GM21717 (cell line): ENCODE results near the gene DLG2.
"Not testable (repeated sequence)": the region's sequence is repeated elsewhere in the genome, so short reads cannot be mapped to it uniquely, and the experiment has no call there.

Experiments used
- ATAC-seq: cut with Tn5 transposase; IDR thresholded peaks from one replicate; pipeline ENCODE4 v1.9.1; 2021; ENCODE audit warnings: mild to moderate bottlenecking, moderate library complexity; ENCODE audit not compliant: unreplicated experiment

The DLG2 gene

GRCh38 chr11:85247797-85248196, 379.3 kb downstream of the DLG2 start:
- no peak for ATAC-seq

DNA sequence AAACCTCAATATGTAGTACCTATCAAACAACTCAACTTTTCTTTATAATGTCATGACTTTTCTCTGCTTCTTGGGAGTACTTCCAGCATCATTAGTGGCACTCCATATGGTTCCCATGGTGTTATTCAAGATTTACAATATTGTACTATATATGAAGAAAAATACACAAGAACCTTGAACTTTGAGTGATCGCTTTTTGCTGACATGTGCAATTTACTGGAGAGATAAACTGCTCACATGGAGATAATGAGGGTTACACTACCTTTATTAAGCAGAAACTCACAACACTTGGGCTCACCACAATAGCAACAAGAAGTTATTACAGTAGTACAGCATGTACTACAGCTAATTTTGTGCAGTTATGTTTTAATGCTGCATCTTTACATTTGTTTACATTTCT, 388.2 kb downstream of the DLG2 start:
- ATAC-seq: no peak

- not testable (repeated sequence) for ATAC-seq
These were observed 389.1 kb downstream of the DLG2 start for GRCh38 chr11:85238038-85238437.

DNA sequence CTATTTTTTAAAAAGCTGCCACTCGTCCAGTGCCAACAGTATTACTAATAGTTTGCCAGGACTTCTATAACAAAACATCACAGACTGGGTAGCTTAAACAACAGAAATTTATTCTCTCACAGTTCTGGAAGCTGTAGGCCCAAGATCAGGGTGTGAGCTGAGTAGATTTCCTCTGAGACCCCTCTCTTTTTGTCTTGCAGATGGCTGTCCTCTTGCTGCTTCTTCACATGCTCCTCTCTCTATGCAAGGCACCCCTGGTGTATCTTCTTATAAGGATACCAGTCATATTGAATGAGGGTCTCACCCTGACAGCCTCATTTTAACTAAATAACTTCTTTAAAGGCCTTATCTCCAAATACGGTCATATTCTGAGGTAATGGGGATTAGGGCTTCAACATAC, 390.9 kb downstream of the DLG2 start:
- no peak for ATAC-seq

- ATAC-seq: no peak
These were observed 394.6 kb downstream of the DLG2 start for GRCh38 chr11:85232559-85232958.

GRCh38 chr11:85231588-85231987, 395.6 kb downstream of the DLG2 start:
- ATAC-seq: no peak

DNA sequence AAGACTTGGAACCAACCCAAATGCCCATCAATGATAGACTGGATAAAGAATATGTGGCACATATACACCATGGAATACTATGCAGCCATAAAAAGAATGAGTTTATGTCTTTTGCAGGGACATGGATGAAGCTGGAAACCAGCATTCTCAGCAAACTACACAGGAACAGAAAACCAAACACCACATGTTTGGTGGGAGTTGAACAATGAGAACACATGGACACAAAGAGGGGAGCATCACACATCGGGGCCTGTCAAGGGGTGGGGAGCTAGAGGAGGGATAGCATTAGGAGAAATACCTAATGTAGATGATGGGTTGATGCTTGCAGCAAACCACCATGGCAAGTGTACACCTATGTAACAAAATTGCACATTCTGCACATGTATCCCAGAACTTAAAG, 397.4 kb downstream of the DLG2 start:
- not testable (repeated sequence) for ATAC-seq

DNA sequence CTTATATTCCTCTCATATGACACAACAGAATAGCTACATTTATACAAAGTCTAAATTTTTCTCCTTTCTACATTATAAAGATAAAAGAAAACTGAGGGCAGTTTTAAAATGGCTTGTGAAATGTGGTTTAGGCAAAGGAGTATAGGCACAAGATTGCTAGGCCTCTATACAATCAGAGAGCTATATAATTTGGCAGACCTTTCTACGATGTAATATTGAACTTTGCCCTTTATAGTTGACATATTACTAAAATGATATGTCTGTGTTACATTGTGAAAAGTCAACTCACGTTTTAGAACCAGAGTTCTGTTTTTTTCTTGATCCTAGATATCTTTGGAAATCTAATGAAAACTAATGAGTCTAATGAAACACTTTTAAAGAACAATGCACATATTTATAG, 430.2 kb downstream of the DLG2 start:
- no peak for ATAC-seq

- no peak for ATAC-seq
These were observed 431.2 kb downstream of the DLG2 start for GRCh38 chr11:85195934-85196333.

GRCh38 chr11:85187992-85188391, 439.2 kb downstream of the DLG2 start:
- ATAC-seq: no peak

- no peak for ATAC-seq
These were observed 442.4 kb downstream of the DLG2 start for GRCh38 chr11:85184721-85185120.

- ATAC-seq: peak; percentile 80
These were observed 444.4 kb downstream of the DLG2 start for GRCh38 chr11:85182441-85183387.

DNA sequence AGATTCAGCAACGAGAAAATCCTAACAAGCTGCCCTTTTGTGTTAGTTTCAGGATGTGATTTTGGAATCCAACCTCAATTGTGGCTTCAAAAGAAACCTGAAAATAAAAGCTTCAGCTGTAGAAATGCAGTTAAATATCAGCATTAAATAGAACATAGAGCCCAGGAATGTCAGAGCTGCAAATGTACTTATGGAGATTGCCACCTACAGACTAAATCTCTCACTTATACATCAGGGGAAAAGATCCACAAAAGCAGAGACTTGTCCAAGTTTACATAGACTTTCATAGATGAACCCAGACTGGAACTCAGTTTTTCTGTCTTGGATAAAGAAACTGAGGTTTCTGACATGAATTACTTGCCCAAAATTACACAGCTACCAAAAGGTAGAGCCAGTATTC, 446.6 kb downstream of the DLG2 start:
- no peak for ATAC-seq

GRCh38 chr11:85171648-85172257, 455.4 kb downstream of the DLG2 start:
- no peak for ATAC-seq

GRCh38 chr11:85170184-85170583, 457.0 kb downstream of the DLG2 start:
- ATAC-seq: no peak

GRCh38 chr11:85167471-85167870, 459.7 kb downstream of the DLG2 start:
- no peak for ATAC-seq

DNA sequence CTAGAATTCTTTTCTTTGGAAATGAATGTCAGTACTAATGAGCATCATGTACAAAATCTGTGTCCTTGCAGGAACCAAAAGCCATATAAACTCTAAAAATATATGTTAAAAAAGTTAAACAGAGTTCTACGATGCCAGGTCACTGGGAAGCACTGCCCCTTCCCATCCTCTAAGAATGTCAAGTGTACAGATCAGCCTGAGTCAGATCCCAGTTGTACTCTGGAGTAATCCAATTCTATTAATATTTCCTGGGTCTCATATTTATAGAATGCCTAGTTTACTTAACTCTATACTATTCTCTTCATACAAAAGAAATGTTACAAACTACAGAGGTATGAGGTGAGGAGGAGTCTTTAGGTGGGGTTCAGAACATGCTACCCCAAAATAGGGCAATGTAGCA, 460.1 kb downstream of the DLG2 start:
- no peak for ATAC-seq

DNA sequence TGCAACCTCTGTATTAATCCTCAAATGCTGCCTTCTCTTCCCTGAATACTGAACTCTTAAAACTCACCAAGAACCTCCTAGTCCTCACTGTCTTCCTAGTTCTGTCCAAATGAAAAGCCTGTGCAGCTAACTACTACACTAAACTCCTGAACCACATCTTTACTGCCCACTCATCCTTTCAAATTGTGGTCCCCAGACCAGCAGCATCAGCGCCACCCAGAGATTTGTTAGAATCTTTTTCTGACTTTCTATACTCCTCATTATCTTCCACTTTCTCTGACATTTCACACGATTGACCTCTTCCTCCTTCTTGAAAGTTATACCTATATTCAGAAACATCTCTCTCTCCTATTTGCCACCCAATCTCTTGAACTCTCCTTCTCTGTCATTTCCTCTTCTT, 461.3 kb downstream of the DLG2 start:
- no peak for ATAC-seq

DNA sequence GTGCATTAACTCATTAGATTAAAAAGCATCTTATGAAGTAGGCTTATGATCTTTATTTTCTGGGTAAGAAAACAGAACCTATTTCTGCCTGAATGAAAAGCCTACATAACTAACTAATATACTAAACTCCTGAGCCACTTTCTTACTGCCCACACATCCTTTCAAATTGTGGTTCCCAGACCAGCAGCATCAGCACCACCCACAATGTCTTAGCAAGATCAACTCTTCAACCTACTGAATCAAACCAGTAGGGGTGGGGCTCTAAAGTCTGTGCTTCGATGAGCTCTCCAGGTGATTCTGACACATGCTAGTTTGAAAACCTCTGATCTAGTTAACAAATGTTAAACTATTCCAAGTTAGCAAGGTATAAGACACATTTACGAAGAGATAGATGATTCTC, 462.4 kb downstream of the DLG2 start:
- ATAC-seq: no peak

DNA sequence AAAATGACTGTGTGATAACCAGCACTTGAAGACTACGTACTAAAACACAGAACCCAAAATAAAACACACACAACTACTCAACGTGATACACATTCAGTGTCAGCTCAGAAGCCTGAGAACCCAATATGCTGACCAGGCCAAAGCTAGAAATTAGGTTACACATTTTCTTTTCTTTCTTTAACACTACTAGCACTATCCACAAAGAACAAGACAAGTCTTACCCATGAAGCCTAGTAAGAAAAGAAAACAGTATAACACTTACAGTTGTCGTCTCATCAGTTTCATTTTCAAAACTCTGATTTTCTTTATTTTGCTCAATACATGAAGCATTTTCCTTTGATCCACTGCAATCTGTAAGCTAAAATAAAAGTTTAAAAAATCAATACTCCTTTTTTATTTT, 472.9 kb downstream of the DLG2 start:
- no peak for ATAC-seq

- ATAC-seq: no peak
These were observed 489.5 kb downstream of the DLG2 start for GRCh38 chr11:85137597-85137996.

DNA sequence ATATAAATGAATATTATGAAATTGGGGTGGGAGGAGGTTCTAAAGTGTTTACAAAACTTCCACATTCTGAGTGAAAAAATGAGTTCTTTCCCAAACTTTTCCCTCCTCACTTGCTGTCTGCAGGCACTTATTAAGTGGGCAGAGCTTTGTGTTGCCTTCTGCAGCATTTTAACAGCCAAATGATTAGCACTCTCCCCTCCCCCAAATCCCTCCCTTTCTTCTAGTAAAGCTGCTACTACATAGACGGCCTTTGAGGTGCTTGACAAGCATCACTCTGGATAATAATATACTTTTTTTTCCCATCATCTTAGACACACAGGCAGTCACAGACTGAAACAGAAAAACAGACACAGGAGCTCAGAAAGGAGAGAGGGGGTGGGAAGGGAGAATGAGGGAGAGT, 493.5 kb downstream of the DLG2 start:
- no peak for ATAC-seq
